Thoracic aorta (tissue), 2 donors: ENCODE data around the gene TAT. TPM values are rescaled to one million over a fixed set of nuclear protein-coding genes. Genes with fewer than 3 reads are reported as not detected.
"Not testable (repeated sequence)": the region's sequence is repeated elsewhere in the genome, so short reads cannot be mapped to it uniquely, and the experiment has no call there.

ENCODE experiments used
- ATAC-seq: fragments of 150-250 bp; one replicate; pipeline ENCODE4 v1.8.0; 2017; ENCODE audit warnings: low read depth; ENCODE audit not compliant: insufficient number of reproducible peaks, low FRiP score
- DNase-seq: peaks from one replicate; pipeline ENCODE4 v3.0.0-alpha.2; 2020; ENCODE audit warnings: low spot score
- H3K27ac ChIP-seq, 2 donors: fragments of 200-600 bp; sonication (generic); 1 replicate in 1 of 2; 2 replicates in 1 of 2; pipeline ENCODE4 v1.5.1; 2016; ENCODE audit warnings: mild to moderate bottlenecking in 2 of 2, moderate library complexity in 2 of 2
- H3K27me3 ChIP-seq: fragments of 200-600 bp; sonication (generic); replicated peaks from 2 replicates; pipeline ENCODE4 v1.6.0; 2016; ENCODE audit warnings: mild to moderate bottlenecking; ENCODE audit not compliant: insufficient read depth
- H3K36me3 ChIP-seq: fragments of 200-600 bp; sonication (generic); one replicate; pipeline ENCODE4 v1.5.1; 2016
- H3K4me1 ChIP-seq, 2 donors: fragments of 200-600 bp; sonication (generic); 1 replicate in 1 of 2; 2 replicates in 1 of 2; pipeline versions ENCODE4 v1.5.1 to v1.6.0; 2016; ENCODE audit warnings: low read depth in 2 of 2, mild to moderate bottlenecking in 1 of 2; ENCODE audit not compliant: control insufficient read depth in 1 of 2
- H3K4me3 ChIP-seq: fragments of 200-600 bp; sonication (generic); 2 replicates; pipeline ENCODE4 v1.5.1; 2016; ENCODE audit warnings: mild to moderate bottlenecking
- H3K9me3 ChIP-seq: fragments of 200-600 bp; sonication (generic); 2 replicates; pipeline ENCODE4 v1.5.1; 2016
- CTCF ChIP-seq: fragments of 200-600 bp; sonication (generic); IDR thresholded peaks from one replicate; pipeline ENCODE4 v1.5.1; 2019; ENCODE audit warnings: antibody characterized with exemption
- total RNA-seq, 2 donors: library from RNA; depleted of rRNA; stranded (reverse); fragments of >200 nt; gene quantifications; one replicate each; pipeline versions ENCODE4 v1.1.0 to v1.2.3, GENCODE V29; 2016

Gene TAT
- total RNA-seq, 2 donors from 2014 or later, result not detected

DNA sequence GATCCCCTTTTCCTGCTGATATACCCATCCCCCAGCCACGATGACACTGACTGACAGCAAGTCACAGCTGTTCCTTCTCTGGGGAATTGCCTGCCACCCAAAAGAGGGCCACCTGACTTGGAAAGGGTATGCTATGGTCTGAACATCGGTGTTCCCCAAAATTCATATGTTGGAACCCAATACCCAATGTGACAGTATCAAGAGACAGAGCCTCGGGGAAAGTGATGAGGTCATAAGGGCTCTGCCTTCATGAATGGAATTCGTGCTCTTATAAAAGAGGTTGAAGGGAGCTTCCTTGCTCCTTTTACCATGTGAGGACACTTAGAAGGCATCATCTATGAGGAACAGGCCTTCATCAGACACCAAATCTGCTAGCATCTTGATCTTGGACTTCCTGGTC lies 41.5 kb upstream of the TAT start:
- H3K9me3 ChIP-seq, result no peaks in the 10 kb centered on the region
- H3K4me1 ChIP-seq, result no peaks in the 10 kb centered on the region
- no peaks in the 10 kb centered on the region for H3K27me3 ChIP-seq
- TF ChIP-seq CTCF, result no peak
- no peak for DNase-seq
- H3K4me3 ChIP-seq, result no peak overlapping the region
- ATAC-seq, result no peak
- no peak overlapping the region for H3K27ac ChIP-seq
- H3K36me3 ChIP-seq, result no peaks in the 10 kb centered on the region

- DNase-seq, H3K4me1 ChIP-seq, H3K4me3 ChIP-seq, H3K9me3 ChIP-seq, ATAC-seq, H3K27me3 ChIP-seq, H3K27ac ChIP-seq, H3K36me3 ChIP-seq: not testable (repeated sequence)
These were observed 38.1 kb upstream of the TAT start for GRCh38 chr16:71614956-71615355.

- DNase-seq, result no peak
These were observed 34.3 kb upstream of the TAT start for GRCh38 chr16:71610936-71611871.

GRCh38 chr16:71610447-71610846 lies 33.6 kb upstream of the TAT start:
- ATAC-seq, result no peak
- no peak overlapping the region for H3K4me3 ChIP-seq
- no peaks in the 10 kb centered on the region for H3K4me1 ChIP-seq
- H3K27me3 ChIP-seq, result no peaks in the 10 kb centered on the region
- no peak for TF ChIP-seq CTCF
- no peak for DNase-seq
- H3K36me3 ChIP-seq, result no peaks in the 10 kb centered on the region
- H3K9me3 ChIP-seq, result no peaks in the 10 kb centered on the region
- no peak overlapping the region for H3K27ac ChIP-seq

More at GRCh38 chr16:71610936-71611871, 34.3 kb upstream of the TAT start:
- H3K27ac ChIP-seq, result no peak overlapping the region
- H3K36me3 ChIP-seq, result no peaks in the 10 kb centered on the region
- H3K27me3 ChIP-seq, result no peaks in the 10 kb centered on the region
- H3K4me1 ChIP-seq, result no peaks in the 10 kb centered on the region
- peak; percentile 74 for TF ChIP-seq CTCF
- no peak overlapping the region for H3K4me3 ChIP-seq
- ATAC-seq, result no peak
- H3K9me3 ChIP-seq, result no peaks in the 10 kb centered on the region

DNA sequence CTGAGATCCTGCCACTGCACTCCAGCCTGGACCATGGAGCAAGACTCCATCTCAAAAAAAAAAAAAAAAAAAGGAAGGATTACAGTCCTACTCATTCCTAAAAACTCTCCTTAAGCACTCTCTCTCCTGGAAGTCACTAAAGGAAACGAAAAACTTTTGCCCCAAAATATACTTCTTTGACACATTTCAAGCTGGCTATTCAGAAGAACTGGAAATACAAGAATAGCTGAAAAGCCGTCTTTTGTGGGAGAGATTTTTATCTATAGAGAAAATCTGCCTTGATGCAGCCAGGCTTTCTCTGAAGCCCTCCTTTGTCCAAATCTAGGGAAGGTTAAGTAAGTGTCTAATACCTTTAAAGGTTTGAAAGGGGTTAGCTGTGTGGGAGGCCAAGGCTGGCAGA lies 32.2 kb upstream of the TAT start:
- TF ChIP-seq CTCF, result no peak
- no peaks in the 10 kb centered on the region for H3K27me3 ChIP-seq
- no peaks in the 10 kb centered on the region for H3K4me1 ChIP-seq
- H3K27ac ChIP-seq, result no peak overlapping the region
- ATAC-seq, result no peak
- no peaks in the 10 kb centered on the region for H3K36me3 ChIP-seq
- no peaks in the 10 kb centered on the region for H3K9me3 ChIP-seq
- DNase-seq, result no peak
- H3K4me3 ChIP-seq, result no peak overlapping the region
